Cardiac muscle cell (in vitro differentiated cells and primary cell): ENCODE results near the gene FERMT3. TPM values are rescaled to one million over a fixed set of nuclear protein-coding genes. Genes with fewer than 3 reads are reported as not detected.
A peak's percentile ranks its signal among the peaks of the same experiment; 100 is the strongest.

Experiments
- DNase-seq, 2 donors: peaks; one replicate each; pipeline versions ENCODE4 v3.0.0 to v3.0.0-alpha.2; 2010 to 2017; ENCODE audit warnings: low read depth in 1 of 2, low spot score in 1 of 2
- H3K27ac ChIP-seq: fragments of 200-600 bp; sonication (generic); 2 replicates; pipeline ENCODE4 v1.5.1; 2016
- H3K27me3 ChIP-seq: fragments of 200-600 bp; sonication (generic); 2 replicates; pipeline ENCODE4 v1.6.0; 2016; ENCODE audit warnings: control low read depth
- H3K36me3 ChIP-seq: fragments of 200-600 bp; sonication (generic); 2 replicates; pipeline ENCODE4 v1.5.1; 2016; ENCODE audit warnings: control low read depth
- H3K4me1 ChIP-seq: fragments of 200-600 bp; sonication (generic); 2 replicates; pipeline ENCODE4 v1.8.1; 2017; ENCODE audit warnings: low read depth, mild to moderate bottlenecking, mixed run types
- H3K4me3 ChIP-seq: fragments of 200-600 bp; sonication (generic); 2 replicates; pipeline ENCODE4 v1.5.1; 2016; ENCODE audit warnings: mild to moderate bottlenecking
- H3K9me3 ChIP-seq: fragments of 200-600 bp; sonication (generic); 2 replicates; pipeline ENCODE4 v1.5.1; 2017; ENCODE audit warnings: low read depth, mild to moderate bottlenecking, control low read depth
- polyA plus RNA-seq: library from polyadenylated mRNA; unstranded; fragments of >200 nt; fragmentation: Nextera tagmentation; extraction: Ambion mirVana; gene quantifications from 2 replicates; pipeline ENCODE4 v1.2.1, GENCODE V29; 2016
- total RNA-seq: library from RNA; depleted of rRNA; stranded (reverse); fragments of >200 nt; gene quantifications from 2 replicates; pipeline ENCODE4 v1.2.3, GENCODE V29; 2016
- TF ChIP-seq, protein P1 (sequence below): IDR thresholded peaks from 2 replicates; pipeline ENCODE4 v1.5.1; 2012; ENCODE audit warnings: low read depth, mild to moderate bottlenecking, low read length

FERMT3 gene
- total and polyA plus RNA-seq, 2 experiments from 2014 or later: 1.1 to 1.8 TPM

DNA sequence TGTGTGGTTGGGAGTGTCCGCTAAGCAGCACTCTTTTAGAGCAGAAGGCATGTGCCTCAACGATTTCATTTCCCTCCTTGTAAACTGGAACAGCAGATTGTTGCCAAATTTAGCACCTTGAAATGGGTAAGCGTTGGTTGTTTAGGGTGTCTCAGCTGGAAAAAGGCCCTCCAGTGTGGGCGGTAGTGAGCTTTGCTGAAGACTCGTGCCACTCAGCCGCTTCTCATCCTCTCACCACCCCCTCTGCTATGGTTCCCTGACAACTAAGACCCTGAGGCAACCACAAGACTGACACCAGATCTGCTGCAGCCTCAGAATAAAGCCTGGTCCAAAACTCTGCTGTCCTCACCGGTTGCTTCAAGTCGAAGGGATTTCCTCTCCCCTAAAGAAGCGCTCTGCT is 9.9 kb upstream of the FERMT3 start:
- DNase-seq: no peak
- peaks cover 72% of the 10 kb centered on the region for H3K36me3 ChIP-seq
- TF ChIP-seq, protein P1, sequence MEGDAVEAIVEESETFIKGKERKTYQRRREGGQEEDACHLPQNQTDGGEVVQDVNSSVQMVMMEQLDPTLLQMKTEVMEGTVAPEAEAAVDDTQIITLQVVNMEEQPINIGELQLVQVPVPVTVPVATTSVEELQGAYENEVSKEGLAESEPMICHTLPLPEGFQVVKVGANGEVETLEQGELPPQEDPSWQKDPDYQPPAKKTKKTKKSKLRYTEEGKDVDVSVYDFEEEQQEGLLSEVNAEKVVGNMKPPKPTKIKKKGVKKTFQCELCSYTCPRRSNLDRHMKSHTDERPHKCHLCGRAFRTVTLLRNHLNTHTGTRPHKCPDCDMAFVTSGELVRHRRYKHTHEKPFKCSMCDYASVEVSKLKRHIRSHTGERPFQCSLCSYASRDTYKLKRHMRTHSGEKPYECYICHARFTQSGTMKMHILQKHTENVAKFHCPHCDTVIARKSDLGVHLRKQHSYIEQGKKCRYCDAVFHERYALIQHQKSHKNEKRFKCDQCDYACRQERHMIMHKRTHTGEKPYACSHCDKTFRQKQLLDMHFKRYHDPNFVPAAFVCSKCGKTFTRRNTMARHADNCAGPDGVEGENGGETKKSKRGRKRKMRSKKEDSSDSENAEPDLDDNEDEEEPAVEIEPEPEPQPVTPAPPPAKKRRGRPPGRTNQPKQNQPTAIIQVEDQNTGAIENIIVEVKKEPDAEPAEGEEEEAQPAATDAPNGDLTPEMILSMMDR: no peak
- no peak overlapping the region for H3K27ac ChIP-seq
- H3K4me3 ChIP-seq: no peak overlapping the region
- no peaks in the 10 kb centered on the region for H3K27me3 ChIP-seq
- no peaks in the 10 kb centered on the region for H3K9me3 ChIP-seq
- H3K4me1 ChIP-seq: no peaks in the 10 kb centered on the region

DNA sequence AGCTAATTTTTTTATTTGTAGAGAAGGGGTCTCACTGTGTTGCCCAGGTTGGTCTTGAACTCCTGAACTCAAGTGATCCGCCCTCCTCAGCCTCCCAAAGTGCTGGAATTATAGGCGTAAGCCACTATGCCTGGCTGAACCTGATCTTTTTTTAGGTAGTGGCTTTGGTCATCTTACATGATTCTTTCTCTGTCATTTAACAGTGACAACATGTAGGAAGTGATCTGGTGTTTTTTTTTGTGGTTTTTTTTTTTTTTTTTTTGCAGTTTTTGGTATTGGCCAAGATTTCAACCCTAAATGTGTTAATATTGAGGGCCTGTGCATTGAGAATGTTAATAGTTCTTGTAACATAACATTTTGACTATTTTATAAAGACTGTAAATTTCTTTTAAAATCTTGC is 8.0 kb upstream of the FERMT3 start:
- H3K4me3 ChIP-seq: no peak overlapping the region
- H3K9me3 ChIP-seq: no peaks in the 10 kb centered on the region
- H3K27me3 ChIP-seq: no peaks in the 10 kb centered on the region
- H3K4me1 ChIP-seq: no peaks in the 10 kb centered on the region
- DNase-seq: no peak
- H3K27ac ChIP-seq: no peak overlapping the region
- H3K36me3 ChIP-seq: peaks cover 80% of the 10 kb centered on the region
- TF ChIP-seq, protein P1: no peak

- peaks cover 2% of the 10 kb centered on the region for H3K4me1 ChIP-seq
- DNase-seq: no peak
- no peak overlapping the region for H3K4me3 ChIP-seq
- H3K9me3 ChIP-seq: no peaks in the 10 kb centered on the region
- TF ChIP-seq, protein P1: no peak
- H3K27me3 ChIP-seq: no peaks in the 10 kb centered on the region
- peaks cover 63% of the 10 kb centered on the region for H3K36me3 ChIP-seq
- H3K27ac ChIP-seq: peak overlapping the region; percentile 39
These were observed 5.0 kb upstream of the FERMT3 start for GRCh38 chr11:64201543-64201942.

- TF ChIP-seq, protein P1: no peak
- Histone ChIP-seq H3K36me3 (peaks cover 49% of the 10 kb centered on the region), H3K4me1 (peaks cover 2% of the 10 kb centered on the region), H3K9me3 (no peaks in the 10 kb centered on the region), H3K27me3 (no peaks in the 10 kb centered on the region), H3K4me3 (no peak overlapping the region), H3K27ac (no peak overlapping the region)
- no peak for DNase-seq
These were observed 3.5 kb upstream of the FERMT3 start for GRCh38 chr11:64202992-64203391.

- TF ChIP-seq, protein P1: no peak
- no peak overlapping the region for H3K27ac ChIP-seq
- H3K4me3 ChIP-seq: no peak overlapping the region
- H3K27me3 ChIP-seq: no peaks in the 10 kb centered on the region
- no peak for DNase-seq
- H3K4me1 ChIP-seq: peaks cover 2% of the 10 kb centered on the region
- peaks cover 44% of the 10 kb centered on the region for H3K36me3 ChIP-seq
- H3K9me3 ChIP-seq: no peaks in the 10 kb centered on the region
These were observed 3.0 kb upstream of the FERMT3 start for GRCh38 chr11:64203421-64204079.
